Measurements from ENCODE around the gene CENPC.

DNA sequence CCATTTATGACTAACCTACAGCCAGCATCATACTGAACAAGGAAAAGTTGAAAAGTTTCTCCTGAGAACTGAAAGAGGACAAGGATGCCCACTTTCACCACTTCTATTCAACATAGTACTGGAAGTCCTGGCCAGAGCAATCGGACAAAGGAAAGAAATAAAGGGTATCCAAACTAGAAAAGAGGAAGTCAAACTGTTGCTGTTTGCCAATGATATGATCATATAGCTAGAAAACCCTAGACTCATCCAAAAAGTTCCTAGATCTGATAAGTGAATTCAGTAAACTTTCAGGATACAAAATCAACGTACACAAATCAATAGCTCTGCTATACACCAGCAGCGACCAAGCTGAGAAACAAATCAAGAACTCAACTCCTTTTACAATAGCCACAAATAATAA lies 64.5 kb downstream of the CENPC start:
- TF ChIP-seq POLR2A (IDR thresholded peaks at IDR 0.05) (no peak), CTCF (IDR thresholded peaks at IDR 0.05) (no peak)

All from lower leg skin (tissue), 3 donors.